Kidney capillary endothelial cell (primary cell): ENCODE results near the gene LBHD2.
A peak's percentile ranks its signal among the peaks of the same experiment; 100 is the strongest.

ENCODE experiments used
- DNase-seq: peaks from one replicate; pipeline ENCODE4 v3.0.0-alpha.2; 2018; ENCODE audit warnings: low spot score

Gene LBHD2

DNA sequence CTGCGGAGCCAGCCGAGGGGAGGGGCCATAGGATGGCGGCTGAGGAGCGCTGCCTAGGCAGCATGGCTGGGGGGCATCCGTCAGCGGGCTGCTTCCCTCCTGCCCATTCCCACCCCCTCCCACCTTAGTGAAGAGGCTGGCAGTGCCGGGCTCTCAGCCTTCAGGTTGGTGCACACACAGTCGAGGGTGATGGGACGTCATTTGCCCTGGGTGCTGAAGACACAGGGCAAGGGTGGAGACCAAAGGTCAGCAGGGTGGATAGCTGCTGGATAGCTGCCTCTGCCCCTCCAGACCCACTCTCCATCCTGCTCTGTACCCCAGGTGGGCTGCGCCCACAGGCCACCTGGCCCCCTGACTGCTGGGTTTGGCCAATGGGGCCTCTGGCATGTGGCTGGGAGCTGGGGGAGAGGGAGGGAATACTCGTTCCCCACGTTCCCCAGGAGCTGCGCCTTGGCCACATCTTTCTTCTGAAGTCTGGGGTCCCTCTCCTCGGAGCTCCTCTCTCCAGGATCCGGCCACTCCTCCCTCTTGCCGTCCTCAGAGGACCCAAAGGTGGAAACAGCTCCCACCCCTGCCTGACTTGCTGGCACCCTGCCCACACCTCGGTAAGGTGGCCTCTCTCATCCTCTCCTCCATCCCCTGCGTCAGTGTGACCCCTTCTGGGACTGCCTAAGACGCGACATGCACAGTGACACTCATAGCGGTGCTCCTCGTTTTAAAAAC is 15.5 kb upstream of the LBHD2 start:
- DNase-seq = no peak

DNA sequence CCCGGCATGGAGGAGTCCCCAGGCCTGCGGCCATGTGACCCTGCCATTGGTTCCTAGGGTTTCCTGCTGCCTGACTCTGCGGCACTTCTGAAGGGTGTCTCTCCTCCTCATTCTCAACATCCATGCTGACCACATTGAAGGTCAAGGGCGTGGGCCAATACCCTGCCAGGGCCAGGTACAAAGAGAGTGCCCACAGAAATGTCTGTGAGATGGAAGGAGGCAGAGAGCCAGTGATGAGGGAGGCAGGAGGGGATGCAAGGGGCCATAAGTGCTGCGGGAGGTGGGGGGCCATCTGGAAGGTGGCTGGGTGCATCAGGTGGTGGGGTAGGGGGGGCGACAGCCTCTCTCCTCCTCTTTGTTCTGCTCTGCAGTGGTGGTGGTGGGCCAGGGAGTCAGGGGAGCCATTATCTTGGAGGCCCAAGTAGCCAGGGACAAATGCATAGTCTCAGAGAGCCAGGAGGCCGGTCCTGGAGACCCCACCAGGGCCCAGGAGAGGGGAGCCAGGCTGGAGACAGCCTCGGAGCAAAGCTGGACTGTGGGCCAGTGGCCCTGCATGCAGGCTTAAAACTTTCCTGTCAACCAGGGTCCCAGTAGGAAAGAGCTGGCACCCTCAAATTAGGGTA is 13.6 kb upstream of the LBHD2 start:
- DNase-seq = no peak

DNA sequence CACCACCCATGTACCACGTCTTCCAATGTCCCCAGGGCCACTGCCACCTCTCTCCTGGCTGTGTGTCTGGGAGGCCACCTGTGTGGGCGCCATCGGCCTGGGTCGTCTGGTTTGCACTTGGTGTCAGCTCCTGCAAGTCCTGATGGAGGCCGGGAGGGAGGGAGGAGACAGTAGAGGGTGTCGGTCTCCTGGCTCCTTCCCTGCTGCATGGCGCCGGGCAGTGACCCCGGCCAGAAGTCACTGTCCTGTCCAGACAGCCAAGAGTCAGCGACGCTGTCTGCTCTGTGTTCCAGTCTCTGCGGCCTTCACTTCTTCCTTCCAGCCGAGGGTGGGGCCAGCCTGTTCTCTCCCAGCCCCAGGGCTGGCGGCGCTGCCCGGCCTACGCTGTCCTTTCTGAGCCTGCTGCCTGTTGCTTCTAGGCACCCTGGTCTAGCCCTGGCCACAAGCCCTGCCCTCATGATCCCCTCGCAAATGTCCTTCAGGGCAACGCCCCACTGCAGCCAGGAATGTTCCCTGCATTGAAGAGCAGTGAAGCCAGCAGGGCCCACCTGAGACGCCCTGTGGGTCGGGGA is 13.0 kb upstream of the LBHD2 start:
- no peak for DNase-seq

DNA sequence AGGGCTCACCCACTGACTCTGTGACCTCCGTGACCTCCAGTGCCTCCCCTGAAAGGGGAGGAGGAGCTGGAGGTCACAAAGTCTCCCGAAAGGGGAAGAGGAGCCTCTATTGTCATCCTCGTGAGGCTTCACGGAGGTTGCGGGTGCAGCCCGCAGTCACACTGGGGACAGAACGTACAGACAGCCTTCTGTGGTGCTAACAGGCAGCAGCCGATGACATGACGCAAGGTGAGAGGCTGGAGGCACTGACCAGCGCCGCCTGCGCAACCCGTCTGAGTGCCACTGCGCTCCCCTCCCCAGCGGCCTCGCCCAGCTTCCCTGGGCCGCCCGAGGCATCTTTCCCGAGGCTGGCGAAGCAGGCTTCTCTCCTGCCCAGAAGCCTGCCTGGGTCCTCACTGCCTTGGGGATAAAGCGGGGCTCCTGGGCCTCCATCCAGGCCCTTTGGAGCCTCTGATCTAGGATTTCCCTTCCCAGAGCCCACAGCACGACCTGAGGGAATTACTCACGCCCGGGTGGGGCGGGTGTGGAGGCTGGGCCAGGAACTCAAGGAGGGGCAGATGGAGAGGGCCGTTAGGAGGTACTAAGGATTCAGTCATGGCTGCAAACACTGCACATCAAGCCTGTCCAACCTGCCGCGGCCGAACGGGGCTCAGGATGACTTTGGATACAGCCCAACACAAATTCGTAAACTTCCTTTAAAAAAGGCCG is 12.3 kb upstream of the LBHD2 start:
- DNase-seq = no peak

DNA sequence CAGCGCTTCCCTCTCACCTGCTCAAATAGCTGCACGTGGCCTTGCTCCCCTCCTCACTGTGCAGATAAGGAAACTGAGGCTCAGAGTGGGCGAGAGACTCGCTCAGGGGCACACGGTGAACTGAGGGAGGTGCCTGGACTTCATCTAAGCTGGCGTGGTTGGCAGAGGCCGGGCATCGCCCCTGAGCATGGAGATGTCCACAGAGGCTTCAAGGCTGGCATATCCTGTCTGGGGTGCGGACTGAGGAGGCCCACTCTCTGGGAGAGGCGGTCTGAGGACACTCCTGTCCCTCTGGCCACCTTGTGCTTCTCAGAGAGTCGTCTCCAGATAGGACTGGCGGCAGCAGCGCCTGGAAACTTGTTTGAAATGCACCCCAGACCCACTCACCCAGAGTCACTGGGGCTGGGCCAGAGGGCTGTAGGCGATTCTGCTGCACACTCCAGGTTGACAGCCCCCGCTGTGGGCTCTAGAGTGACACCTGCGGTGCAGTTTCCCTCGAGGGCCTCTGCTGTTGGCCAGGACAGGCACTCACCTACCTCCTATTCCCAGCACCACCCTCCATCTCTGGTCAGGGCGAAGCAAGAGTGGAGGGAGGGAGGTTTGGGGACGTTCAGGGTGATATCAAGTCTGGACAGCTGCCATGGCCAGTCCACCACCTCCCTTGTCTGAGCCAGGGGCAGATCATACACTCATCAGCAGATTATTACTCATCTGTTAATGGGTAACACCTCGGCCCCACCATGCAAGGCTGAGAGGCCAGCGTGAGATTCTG is 11.2 kb upstream of the LBHD2 start:
- no peak for DNase-seq

DNA sequence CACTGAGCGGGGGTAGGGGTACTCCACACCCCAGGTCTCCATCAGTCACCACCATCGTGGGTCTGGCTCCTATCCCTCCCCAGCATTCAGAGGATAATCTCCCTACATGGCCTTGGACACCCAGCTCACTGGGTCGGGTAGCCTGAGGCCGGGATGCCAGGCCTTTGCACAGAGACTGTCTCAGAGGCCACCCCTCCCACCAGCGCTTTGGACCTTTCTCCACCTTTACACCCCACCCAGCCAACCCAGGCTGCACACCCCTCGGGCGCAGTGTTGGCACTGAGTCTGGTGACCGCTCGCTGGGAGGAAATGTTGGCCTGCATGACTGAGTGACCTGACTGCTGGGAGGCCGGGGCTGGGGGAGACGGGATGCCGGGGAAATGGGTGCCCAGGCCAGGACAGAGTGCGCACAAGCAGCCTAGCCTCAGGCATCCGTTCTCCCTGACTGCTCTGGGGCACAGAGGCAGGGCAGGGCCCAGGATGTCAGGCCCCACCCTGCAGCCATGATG is 10.6 kb upstream of the LBHD2 start:
- DNase-seq = no peak

DNA sequence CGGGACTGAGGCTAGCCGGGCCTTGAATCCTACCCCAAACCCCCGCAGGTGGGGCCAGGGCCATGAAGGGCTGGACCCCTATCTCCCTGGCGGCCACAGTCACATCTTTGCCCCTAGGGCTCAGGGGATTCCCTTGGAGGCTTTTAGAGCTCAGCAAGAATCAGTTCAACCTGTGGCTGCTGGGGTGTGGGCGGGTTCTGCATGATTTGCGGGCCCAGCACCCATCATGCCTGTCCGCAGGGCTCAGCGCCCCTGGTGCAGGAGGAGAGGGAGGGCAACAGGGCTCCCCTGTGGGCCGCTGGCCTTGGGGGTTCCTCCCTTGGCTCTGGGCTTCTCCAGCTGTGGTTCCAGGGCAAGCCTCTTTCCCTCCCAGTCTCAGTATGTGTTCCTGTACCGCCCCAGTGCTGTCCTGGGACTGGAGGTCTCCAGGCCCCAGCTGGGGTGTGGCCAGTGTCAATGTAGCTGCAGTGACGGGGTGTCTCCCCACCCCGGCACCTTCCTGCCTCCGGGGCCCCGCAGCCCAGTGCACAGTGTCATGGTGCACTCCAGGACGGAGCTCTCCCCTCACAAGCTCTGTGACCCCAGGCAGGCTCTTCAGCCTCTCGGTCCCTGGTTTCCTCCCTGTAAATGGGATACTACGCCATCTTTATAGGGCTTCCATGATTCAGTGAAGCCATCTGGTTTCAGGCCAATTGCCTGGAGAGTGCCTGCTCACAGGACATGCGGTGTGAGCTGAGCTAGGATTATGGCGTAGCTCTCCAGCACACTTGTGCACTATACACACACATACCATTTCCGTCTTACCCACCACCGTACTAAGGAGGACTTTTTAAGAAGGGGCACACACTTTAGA is 9.9 kb upstream of the LBHD2 start:
- no peak for DNase-seq

DNA sequence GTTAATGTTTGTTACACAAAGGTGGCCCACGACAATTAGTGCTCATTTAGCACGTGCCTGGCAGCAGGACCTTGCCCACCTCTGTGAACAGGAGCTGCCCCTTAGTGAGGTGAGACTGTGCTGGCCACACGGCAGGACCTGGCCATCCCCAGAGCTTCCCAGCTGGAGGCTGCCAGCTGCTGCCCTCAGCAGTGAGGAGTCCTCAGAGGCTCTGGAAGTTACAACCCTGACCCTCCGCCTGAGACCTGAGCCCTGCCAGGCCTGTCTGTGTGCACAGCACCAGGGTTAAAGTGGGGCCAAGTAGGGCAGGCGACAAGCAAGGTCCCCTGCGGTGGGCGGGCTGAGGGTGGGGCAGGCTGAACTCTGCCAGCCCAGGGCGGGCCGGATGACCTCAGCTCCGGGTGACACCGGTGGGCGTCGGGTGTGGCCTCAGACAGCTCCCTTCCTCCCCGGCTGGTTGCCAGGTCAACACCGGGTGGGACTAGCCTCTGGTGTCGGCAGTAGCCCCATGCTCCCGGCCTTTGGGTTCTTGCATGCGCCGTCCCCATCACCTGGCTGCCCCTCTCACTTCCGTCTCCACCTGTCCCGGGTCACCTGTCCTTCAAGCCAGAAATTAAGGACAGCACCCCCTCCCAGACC is 9.2 kb upstream of the LBHD2 start:
- DNase-seq = peak; percentile 47

DNA sequence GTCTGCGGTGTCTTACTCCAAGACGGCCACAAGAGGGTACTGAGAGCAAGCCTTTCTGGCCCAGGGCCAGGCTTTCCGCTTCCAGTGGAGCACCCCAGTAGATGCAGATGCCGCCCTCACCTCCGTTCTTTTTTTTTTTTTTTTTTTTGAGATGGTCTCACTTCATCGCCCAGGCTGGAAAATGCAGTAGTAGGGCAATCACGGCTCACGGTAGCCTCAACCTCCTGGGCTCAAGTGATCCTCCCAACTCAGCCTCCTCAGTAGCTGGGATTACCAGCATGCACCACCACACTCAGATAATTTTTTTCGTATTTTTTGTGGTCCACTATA is 5.6 kb upstream of the LBHD2 start:
- peak; percentile 76 for DNase-seq

DNA sequence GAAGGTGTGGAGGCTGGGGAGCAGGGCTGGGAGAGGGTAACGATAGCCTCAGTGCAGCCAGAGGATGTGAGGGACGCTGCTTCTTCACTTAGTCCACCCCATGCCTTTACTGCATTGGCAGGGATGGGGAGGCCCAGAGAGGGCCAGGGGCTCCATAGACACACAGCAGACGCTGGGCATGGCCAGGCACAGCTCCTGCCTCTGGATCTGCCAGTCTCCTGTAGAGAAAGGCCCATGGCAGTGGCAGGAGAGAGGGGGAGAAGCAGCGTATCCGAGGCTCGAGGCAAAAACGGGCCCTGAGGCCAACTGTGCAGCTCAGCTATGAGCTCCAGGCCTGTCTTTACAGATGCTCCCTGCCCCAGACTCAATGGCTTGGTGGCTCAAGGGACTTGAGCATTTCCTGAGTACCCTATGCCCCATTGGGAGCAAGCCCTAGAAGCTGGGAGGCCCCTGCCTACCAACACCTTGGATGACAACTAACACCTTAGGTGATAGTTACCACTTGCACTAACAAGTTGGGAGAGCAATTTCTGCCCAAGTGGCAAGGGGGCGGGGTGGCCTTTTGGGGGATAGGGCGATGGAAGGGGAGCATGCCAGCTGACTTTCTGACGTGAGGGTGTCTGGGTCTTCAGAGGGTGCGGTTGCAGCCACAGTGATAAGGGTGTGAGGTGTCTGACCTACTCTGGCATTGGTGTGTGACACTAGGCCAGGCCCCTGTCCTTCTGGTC is 5.0 kb upstream of the LBHD2 start:
- DNase-seq = no peak

DNA sequence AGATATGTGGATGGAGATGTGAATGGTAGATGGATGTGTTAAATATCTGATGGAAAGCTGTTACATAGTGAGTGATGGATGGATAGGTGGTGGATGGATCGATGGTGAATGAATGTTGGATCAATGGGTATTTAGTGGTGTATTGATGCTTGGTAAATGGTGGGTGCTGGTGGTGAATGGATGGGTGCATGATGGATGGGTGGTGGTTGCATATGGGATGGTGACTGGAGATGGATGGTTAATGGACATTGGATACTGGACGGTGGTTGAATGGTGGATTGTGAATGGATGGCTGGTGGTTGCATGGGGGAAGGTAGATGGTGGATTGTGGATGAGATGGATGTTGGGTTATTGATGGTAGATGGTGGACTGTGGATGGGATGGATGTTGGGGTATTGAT is 2.1 kb upstream of the LBHD2 start:
- no peak for DNase-seq

DNA sequence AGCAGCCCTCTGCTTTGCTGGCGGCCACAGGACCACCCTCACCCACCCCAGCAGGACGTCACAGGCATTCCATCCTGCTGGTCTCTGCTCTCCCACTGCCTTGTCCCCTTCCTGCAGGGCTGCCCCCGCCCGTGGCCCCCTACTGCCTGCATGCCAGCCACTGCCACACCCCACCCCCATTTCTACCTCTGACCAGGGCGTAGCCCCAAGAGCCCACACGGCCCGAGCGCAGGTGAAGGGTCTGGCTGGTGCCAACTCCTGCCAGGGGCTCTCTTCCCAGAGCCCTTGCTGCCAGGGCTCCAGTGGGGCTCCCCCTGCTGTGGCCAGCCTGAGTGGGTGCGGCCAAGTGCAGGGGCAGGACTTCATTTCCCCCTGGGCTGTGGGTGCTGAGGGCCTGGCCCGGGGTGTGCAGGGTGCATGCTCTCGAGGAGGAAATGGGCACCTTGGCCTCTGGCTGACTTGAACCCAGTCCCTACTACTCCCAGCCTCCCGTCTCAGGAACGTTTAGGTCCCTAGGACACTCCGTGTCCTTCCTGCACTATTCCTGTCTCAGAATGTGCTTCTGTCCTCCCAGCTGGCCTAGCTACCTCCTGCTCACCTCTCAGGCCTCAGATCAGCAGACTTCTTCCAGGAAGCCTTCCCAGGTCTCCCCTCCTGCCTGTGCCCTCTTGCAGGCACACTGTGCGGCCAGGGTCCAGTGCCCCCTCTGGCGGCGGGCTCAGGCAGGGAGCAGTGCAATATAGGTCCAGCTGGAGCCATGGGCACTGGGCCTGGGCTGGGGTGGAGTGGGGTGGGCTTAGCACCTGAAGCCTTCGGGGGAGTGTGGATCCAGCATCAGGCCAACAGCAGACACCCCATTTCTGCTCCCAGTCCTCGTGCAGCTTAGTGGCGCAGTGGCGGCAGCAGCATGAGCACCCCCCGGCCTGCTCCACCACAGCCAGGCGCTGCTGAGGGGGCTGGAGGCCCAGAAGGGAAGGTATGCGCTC is 1.4 kb downstream of the LBHD2 start:
- DNase-seq = no peak

DNA sequence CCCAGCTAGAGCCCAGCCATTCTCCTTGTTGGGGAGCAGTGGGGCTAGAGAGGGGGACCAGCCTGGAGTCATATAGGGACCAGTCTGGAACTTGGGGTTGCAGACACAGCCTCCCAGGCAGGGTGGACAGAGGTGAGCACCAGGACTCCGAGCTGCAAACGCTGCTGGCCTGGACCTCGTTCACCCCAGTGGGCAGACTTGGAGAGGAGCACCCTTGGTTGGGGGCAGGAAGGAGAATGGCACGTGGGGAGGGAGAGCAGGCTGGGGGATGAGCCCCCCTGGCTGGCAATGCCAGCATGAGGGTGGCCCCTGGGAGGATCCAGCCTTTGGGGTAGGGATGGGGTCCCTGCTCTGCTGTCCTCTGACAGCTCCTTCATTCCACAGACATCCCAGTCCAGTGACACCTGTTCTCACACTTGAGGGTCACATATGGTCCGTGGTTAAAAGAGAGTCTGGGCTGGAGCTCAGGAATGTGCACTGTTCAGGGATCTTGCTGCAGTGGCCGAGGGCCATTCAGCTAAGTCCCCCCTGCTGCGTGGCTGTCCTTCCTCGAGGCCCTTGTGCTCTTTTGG is 2.8 kb downstream of the LBHD2 start:
- no peak for DNase-seq

DNA sequence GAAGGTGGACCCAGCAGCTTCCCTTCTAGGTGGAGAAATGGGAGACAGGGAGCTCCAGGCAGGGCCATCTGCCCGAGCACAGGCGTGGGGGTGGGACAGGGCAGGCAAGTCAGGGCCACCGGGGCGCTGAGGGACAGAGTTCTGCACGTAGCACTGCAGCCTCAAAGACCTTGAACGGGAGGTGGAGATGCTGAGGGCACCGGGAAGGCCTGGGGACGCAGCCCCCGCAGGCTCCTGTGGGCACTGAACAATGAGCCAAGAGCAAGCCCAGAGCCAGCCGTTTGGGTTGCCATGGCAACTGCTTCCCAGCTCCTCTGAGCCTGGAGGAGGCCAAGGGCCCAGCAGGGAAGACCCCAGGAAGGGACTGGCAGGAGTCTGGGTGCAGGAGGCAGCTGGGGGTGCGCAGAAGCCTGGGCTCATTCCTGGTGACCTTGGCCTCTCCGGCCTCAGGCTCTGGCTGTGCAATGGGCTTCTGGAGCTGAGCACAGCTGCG is 3.4 kb downstream of the LBHD2 start:
- no peak for DNase-seq

DNA sequence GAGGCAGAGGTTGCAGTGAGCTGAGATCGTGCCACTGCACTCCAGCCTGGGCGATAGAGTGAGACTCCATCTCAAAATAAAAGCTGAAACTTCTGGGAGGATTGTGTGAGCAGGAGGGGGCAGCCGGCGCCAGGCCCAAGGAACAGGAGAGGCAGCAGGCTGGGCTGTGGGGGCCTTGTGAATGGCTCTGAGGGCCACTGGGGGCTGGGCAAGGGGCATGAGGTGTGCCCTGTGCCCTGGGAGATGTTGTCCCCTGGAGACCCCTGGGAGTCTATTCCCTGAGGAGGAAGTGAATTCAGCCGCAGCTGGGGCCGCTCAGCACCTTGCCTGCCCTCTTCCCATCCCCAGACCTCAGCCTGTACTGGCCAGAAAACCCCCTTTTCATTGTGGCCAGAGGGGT is 4.9 kb downstream of the LBHD2 start:
- DNase-seq = no peak

DNA sequence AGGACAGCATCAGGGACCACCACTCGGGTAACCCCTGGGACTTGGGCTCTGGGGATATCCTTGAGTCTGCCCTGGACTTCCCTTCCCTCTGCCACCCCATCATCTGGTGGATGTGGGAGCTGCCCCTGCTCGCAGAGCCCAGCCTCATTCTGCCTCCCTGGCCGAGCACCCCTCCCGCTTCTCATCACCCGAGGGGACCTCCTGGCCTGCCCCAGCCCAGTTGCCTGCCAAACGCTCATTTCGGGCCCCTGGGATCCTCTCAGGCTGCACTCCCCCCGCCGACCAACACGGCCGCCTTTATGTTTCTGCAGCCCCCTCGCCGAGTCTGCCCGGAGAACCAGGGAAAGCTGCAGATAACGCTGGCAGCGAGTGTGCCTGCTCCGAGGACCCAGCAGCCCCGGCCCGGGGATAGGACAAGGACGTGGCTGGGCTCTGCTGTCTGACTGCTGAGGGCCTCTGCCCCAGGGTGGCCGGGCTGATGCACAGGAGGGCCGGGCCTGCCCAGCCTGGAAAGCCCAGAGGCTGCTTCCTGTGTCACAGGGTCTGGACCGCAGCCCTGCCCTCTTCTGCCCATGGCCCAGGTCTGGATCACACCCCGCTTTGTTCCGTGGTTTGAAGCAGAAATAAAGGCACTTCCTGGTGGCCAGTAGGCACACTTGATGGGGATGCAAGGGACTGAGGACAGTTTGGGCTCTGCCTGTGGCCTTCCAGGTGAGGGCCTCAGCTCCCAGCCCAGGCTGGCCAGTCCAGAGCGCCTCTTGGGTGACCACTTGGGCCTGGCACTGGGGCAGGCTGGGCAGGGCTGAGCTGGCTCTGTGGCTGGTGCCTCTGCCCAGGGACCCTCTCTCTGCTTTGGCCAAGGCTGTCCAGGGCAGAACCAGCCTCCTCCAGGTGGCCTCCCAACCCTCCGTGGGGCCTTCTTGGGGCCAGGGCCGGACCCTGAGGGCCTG is 5.7 kb downstream of the LBHD2 start:
- no peak for DNase-seq

DNA sequence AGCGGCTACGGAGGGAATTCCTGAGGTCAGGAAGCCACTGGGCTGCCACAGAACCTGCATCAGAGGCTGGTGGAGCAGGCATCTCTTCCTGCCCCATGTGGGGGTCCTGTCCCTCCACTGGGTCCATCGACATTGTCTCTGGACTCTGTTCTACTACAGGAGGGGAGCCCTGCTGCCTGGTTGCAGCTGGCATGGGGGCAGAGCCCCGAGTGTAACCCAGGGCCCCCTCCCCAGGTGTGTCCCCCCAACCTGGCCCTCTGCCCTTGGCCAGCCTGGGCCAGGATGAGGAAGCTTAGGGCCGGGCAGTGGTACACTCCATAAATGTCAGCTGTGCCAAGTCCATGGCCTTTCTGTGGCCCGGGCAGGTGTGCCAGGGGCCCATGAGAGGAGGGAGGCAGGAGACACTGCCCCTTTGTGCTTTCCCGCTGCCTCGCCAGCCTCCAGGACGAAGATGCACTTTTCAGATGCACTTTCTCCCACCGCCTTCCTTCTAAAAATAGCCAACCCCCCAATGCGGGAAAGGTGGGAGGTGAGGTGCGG is 6.5 kb downstream of the LBHD2 start:
- DNase-seq = no peak
